ENCODE measurements around the gene TRPM2. TPM values are rescaled to one million over a fixed set of nuclear protein-coding genes. Genes with fewer than 3 reads are reported as not detected.

The TRPM2 gene
- total RNA-seq, 4 donors from 2014 or later: 0.15 to 0.52 (median 0.44) TPM

- Histone ChIP-seq H3K4me1 (no peaks in the 10 kb centered on the region), H3K4me3 (no peak overlapping the region), H3K27me3 (peaks cover 0 to 5% (median 4%) of the 10 kb centered on the region in 3 donors), H3K27ac (no peak overlapping the region), H3K36me3 (no peaks in the 10 kb centered on the region), H3K9me3 (no peaks in the 10 kb centered on the region)
- in situ Hi-C loops (cut with MboI; ENCODE audit: low sequenced_read_pairs in 4 of 4) (no loop called here), intact Hi-C loops (cut with DNase I; ENCODE audit: low total_unique reads) (no loop called here)
- ATAC-seq: no peak
- DNase-seq: no peak
- TF ChIP-seq POLR2A (IDR thresholded peaks at IDR 0.05) (no peak), CTCF (IDR thresholded peaks at IDR 0.05 in 4 of 5, conservative IDR thresholded peaks at IDR 0.05 in 1 of 5) (no peak)
Observed at GRCh38 chr21:44466351-44466954, 113.0 kb downstream of the TRPM2 start.

- Histone ChIP-seq H3K27ac (no peak overlapping the region), H3K4me3 (no peak overlapping the region), H3K36me3 (no peaks in the 10 kb centered on the region), H3K9me3 (no peaks in the 10 kb centered on the region), H3K27me3 (peaks cover 0 to 5% (median 4%) of the 10 kb centered on the region in 3 donors), H3K4me1 (no peaks in the 10 kb centered on the region)
- intact Hi-C loops (cut with DNase I; ENCODE audit: low total_unique reads) (no loop called here), in situ Hi-C loops (cut with MboI; ENCODE audit: low sequenced_read_pairs in 4 of 4) (no loop called here)
- DNase-seq (no peak), ATAC-seq (no peak)
- TF ChIP-seq CTCF (IDR thresholded peaks at IDR 0.05 in 4 of 5, conservative IDR thresholded peaks at IDR 0.05 in 1 of 5): no peak
- TF ChIP-seq POLR2A (IDR thresholded peaks at IDR 0.05): no peak
Observed at GRCh38 chr21:44466996-44467858, 113.8 kb downstream of the TRPM2 start.

GRCh38 chr21:44467859-44468195 lies 114.4 kb downstream of the TRPM2 start:
- H3K36me3 ChIP-seq: no peaks in the 10 kb centered on the region
- no peak for TF ChIP-seq POLR2A (IDR thresholded peaks at IDR 0.05)
- TF ChIP-seq CTCF (IDR thresholded peaks at IDR 0.05 in 4 of 5, conservative IDR thresholded peaks at IDR 0.05 in 1 of 5): no peak
- H3K4me3 ChIP-seq: no peak overlapping the region
- no peak overlapping the region for H3K27ac ChIP-seq
- peaks cover 0 to 5% (median 4%) of the 10 kb centered on the region in 3 donors for H3K27me3 ChIP-seq
- ATAC-seq: no peak
- no peak for DNase-seq
- no peaks in the 10 kb centered on the region for H3K9me3 ChIP-seq
- H3K4me1 ChIP-seq: no peaks in the 10 kb centered on the region
- in situ Hi-C loops (cut with MboI; ENCODE audit: low sequenced_read_pairs in 4 of 4) (no loop called here), intact Hi-C loops (cut with DNase I; ENCODE audit: low total_unique reads) (no loop called here)

GRCh38 chr21:44471341-44471740 lies 117.9 kb downstream of the TRPM2 start:
- no peak for DNase-seq
- Histone ChIP-seq H3K27me3 (peaks cover 0 to 5% (median 0%) of the 10 kb centered on the region in 3 donors), H3K27ac (no peak overlapping the region), H3K36me3 (no peaks in the 10 kb centered on the region), H3K4me3 (no peak overlapping the region), H3K4me1 (no peaks in the 10 kb centered on the region), H3K9me3 (no peaks in the 10 kb centered on the region)
- TF ChIP-seq POLR2A (IDR thresholded peaks at IDR 0.05): no peak
- in situ Hi-C loops (cut with MboI; ENCODE audit: low sequenced_read_pairs in 4 of 4): no loop called here
- intact Hi-C loops (cut with DNase I; ENCODE audit: low total_unique reads): no loop called here
- ATAC-seq: no peak

- Histone ChIP-seq H3K9me3 (no peaks in the 10 kb centered on the region), H3K4me1 (no peaks in the 10 kb centered on the region), H3K36me3 (no peaks in the 10 kb centered on the region), H3K27me3 (peaks cover 0 to 5% (median 0%) of the 10 kb centered on the region in 3 donors), H3K4me3 (no peak overlapping the region), H3K27ac (no peak overlapping the region)
- ATAC-seq: no peak
- intact Hi-C loops (cut with DNase I; ENCODE audit: low total_unique reads): no loop called here
- TF ChIP-seq CTCF (IDR thresholded peaks at IDR 0.05 in 4 of 5, conservative IDR thresholded peaks at IDR 0.05 in 1 of 5) (no peak), POLR2A (IDR thresholded peaks at IDR 0.05) (no peak)
- in situ Hi-C loops (cut with MboI; ENCODE audit: low sequenced_read_pairs in 4 of 4): no loop called here
- no peak for DNase-seq
Observed at GRCh38 chr21:44471996-44472395, 118.6 kb downstream of the TRPM2 start.
